PC-9 (cell line): ENCODE data around the gene GPR149.

Experiments used
- CTCF ChIP-seq: fragments of 200-600 bp; sonication (generic); conservative IDR thresholded peaks from 2 replicates; pipeline ENCODE4 v1.6.1; 2017; ENCODE audit warnings: mixed run types, antibody characterized with exemption, mild to moderate bottlenecking, moderate library complexity
- EZH2 ChIP-seq: fragments of 200-600 bp; sonication (generic); IDR thresholded peaks from 2 replicates; pipeline ENCODE4 v1.8.0; 2017; ENCODE audit warnings: antibody characterized with exemption, low read depth

DNA sequence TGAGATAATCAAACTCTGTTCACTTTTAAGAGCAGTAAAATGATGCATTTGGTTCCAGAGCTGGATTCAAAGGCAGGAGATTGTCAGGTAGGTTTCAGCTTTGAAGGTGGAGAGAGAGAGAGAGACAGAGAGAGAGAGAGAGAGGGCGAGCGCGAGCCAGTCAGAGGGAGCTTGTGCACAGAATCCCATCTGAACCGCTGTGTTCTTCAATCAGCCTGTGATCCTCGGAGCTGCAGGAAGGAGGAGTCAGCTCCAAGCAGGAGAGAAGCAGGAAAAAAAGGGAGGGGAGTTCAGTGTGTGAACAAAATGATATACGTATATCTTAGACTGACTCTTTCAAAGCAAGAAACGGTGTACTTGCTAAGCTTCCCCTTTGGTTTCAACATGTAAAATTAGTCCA, at the start of gene GPR149:
- TF ChIP-seq EZH2 (no peak), CTCF (no peak)
